ENCODE data around the gene SEZ6. TPM values are rescaled to one million over a fixed set of nuclear protein-coding genes. Genes with fewer than 3 reads are reported as not detected.

Gene SEZ6
- total RNA-seq, 4 donors from 2014 or later, result 0.42 to 0.83 (median 0.52) TPM; not detected in 1

DNA sequence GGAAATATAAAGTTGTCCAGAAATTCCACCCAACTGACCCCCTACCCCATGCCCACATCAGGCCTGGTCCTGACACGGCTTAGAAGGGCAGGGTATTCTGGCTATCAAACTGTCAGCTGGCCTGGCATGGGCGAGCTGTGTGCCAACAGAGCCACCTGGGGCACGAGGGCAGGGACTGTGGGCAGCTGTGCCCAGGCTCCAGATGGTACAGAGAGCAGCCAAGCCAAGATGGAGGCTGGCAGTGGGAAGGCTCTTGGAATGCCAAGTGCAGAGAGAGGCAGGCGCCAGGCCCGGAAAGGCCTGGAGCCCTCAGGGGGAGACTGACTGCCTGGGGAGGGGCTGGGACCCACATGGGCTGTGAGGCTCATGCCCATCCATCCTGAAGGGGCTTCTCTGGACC is 30.2 kb downstream of the SEZ6 start:
- Histone ChIP-seq H3K27me3 (peaks cover 0 to 3% (median 0%) of the 10 kb centered on the region in 4 donors), H3K4me1 (peaks cover 3 to 22% (median 19%) of the 10 kb centered on the region in 4 donors), H3K36me3 (no peaks in the 10 kb centered on the region), H3K27ac (replicated peaks in 1 of 4) (no peak overlapping the region), H3K9me3 (no peaks in the 10 kb centered on the region), H3K4me3 (no peak overlapping the region)
- WGBS, result 90% methylated on average over 5 of the region's 5 CpGs
- no peak for TF ChIP-seq POLR2AphosphoS5 (IDR thresholded peaks at IDR 0.05)
- no peak for TF ChIP-seq POLR2A (IDR thresholded peaks at IDR 0.05; ENCODE audit: low read depth)
- TF ChIP-seq, protein P1, sequence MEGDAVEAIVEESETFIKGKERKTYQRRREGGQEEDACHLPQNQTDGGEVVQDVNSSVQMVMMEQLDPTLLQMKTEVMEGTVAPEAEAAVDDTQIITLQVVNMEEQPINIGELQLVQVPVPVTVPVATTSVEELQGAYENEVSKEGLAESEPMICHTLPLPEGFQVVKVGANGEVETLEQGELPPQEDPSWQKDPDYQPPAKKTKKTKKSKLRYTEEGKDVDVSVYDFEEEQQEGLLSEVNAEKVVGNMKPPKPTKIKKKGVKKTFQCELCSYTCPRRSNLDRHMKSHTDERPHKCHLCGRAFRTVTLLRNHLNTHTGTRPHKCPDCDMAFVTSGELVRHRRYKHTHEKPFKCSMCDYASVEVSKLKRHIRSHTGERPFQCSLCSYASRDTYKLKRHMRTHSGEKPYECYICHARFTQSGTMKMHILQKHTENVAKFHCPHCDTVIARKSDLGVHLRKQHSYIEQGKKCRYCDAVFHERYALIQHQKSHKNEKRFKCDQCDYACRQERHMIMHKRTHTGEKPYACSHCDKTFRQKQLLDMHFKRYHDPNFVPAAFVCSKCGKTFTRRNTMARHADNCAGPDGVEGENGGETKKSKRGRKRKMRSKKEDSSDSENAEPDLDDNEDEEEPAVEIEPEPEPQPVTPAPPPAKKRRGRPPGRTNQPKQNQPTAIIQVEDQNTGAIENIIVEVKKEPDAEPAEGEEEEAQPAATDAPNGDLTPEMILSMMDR (IDR thresholded peaks at IDR 0.05), result no peak
- no peak for TF ChIP-seq EP300 (IDR thresholded peaks at IDR 0.05)
- no peak for DNase-seq (ENCODE audit: extremely low spot score)
- intact Hi-C loops (cut with DNase I), result no loop called here

DNA sequence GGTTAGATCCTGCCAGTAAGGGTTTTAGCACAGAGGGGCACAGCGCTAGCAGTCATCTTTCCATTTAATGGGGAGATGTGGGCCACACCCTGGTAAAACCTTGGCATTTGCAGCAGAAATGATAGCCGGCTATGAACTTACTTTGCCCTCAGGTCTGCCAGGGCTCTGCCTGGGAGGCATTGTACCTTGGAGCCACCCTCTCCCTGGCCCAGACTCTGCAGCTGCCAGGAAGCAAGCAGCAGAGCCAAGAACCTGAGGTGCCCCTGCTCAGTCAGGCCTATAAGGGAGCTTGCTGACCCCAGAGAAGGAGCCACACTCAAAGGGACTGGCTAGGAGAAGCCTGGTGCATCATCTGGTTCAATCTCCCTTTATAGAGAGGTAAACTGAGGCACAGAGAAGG is 30.8 kb downstream of the SEZ6 start:
- DNase-seq (ENCODE audit: extremely low spot score), result no peak
- no peak overlapping the region for H3K4me3 ChIP-seq
- no peak for TF ChIP-seq POLR2AphosphoS5 (IDR thresholded peaks at IDR 0.05)
- H3K27ac ChIP-seq (replicated peaks in 1 of 4), result no peak overlapping the region
- 94% methylated on average over 2 of the region's 2 CpGs for WGBS
- intact Hi-C loops (cut with DNase I), result no loop called here
- no peaks in the 10 kb centered on the region for H3K9me3 ChIP-seq
- H3K36me3 ChIP-seq, result no peaks in the 10 kb centered on the region
- peaks cover 7 to 26% (median 20%) of the 10 kb centered on the region in 4 donors for H3K4me1 ChIP-seq
- peaks cover 0 to 3% (median 0%) of the 10 kb centered on the region in 4 donors for H3K27me3 ChIP-seq

DNA sequence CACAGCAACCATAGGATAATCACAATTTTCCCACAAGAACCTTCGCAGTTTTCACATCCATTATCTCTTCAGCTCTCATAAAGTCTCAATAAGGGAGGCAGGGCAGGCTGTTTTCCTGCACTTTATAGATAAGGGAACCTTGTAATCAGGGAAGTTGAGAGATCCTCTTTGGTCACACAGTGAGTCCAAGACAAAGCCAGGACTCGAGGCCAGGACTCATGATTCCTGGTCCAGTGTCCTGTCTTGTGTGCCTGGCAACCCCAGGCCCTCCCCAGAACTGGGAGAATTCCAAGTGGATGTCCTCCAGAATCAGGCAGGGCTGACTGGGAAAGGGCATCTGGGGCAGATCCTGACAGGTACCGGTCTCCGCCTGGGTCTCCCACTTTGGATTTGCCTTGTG is 31.4 kb downstream of the SEZ6 start:
- Histone ChIP-seq H3K27ac (replicated peaks in 1 of 4) (no peak overlapping the region), H3K27me3 (peaks cover 0 to 3% (median 0%) of the 10 kb centered on the region in 4 donors), H3K9me3 (no peaks in the 10 kb centered on the region), H3K4me1 (peaks cover 7 to 32% (median 20%) of the 10 kb centered on the region in 4 donors), H3K4me3 (no peak overlapping the region), H3K36me3 (no peaks in the 10 kb centered on the region)
- 83% methylated on average over 3 of the region's 4 CpGs for WGBS
- TF ChIP-seq POLR2A (IDR thresholded peaks at IDR 0.05; ENCODE audit: low read depth) (no peak), EP300 (IDR thresholded peaks at IDR 0.05) (no peak), POLR2AphosphoS5 (IDR thresholded peaks at IDR 0.05) (no peak)
- TF ChIP-seq, protein P1 (IDR thresholded peaks at IDR 0.05), result no peak
- no peak for DNase-seq (ENCODE audit: extremely low spot score)
- intact Hi-C loops (cut with DNase I), result no loop called here

DNA sequence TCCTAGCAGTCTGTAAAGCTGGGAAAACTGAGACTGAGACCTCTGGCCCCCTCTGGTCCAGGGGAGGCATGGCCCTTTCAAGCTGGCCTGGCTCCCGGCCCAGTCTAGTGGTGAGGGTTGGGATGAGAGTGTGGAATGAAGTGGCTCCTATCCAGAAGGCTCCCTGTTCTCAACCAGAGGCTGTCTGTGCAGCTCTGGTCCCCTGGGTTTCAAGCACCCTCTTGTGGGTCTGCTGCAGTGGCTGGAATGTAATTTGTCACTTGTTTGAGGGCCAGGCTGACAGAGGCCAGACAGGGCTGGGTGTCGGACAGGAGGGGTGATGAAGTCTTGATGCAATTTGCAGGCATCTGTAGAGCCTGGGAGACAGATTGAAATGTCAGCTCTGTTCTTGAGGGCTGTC is 32.4 kb downstream of the SEZ6 start:
- H3K27me3 ChIP-seq, result peaks cover 0 to 3% (median 0%) of the 10 kb centered on the region in 4 donors
- H3K36me3 ChIP-seq, result no peaks in the 10 kb centered on the region
- H3K27ac ChIP-seq (replicated peaks in 1 of 4), result no peak overlapping the region
- intact Hi-C loops (cut with DNase I), result no loop called here
- DNase-seq (ENCODE audit: extremely low spot score), result no peak
- no peak for TF ChIP-seq POLR2AphosphoS5 (IDR thresholded peaks at IDR 0.05)
- TF ChIP-seq POLR2A (IDR thresholded peaks at IDR 0.05; ENCODE audit: low read depth), result no peak
- no peak for TF ChIP-seq EP300 (IDR thresholded peaks at IDR 0.05)
- TF ChIP-seq, protein P1 (IDR thresholded peaks at IDR 0.05), result no peak
- no peaks in the 10 kb centered on the region for H3K9me3 ChIP-seq
- H3K4me1 ChIP-seq, result peaks cover 9 to 34% (median 21%) of the 10 kb centered on the region in 4 donors
- no peak overlapping the region for H3K4me3 ChIP-seq
- no CpG with 5 or more reads among the region's 2 CpGs for WGBS

DNA sequence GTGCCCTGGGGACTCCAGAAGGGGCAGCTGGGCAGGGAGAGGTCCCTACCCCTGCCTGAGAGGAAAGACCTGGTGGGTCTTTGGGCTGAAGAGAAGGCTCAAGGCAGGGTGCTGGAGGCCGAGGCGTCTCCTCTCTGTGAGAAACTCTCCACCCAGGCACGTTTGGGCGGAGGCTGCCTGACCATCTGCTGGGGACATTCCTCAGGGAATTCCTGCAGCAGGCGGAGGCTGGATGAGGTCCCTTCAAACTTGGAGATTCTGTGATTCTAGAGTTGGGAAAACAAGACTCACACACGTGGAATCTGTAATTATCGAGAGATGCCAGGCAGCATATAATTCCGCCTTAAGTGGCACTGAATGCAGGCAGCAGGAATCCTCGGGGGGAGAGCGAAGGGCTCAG is 33.4 kb downstream of the SEZ6 start:
- TF ChIP-seq, protein P1 (IDR thresholded peaks at IDR 0.05), result no peak
- TF ChIP-seq POLR2AphosphoS5 (IDR thresholded peaks at IDR 0.05) (no peak), EP300 (IDR thresholded peaks at IDR 0.05) (no peak), POLR2A (IDR thresholded peaks at IDR 0.05; ENCODE audit: low read depth) (no peak)
- Histone ChIP-seq H3K4me1 (peaks cover 18 to 38% (median 21%) of the 10 kb centered on the region in 4 donors), H3K36me3 (no peaks in the 10 kb centered on the region), H3K27ac (replicated peaks in 1 of 4) (no peak overlapping the region), H3K27me3 (peaks cover 0 to 1% (median 0%) of the 10 kb centered on the region in 4 donors), H3K4me3 (no peak overlapping the region), H3K9me3 (no peaks in the 10 kb centered on the region)
- intact Hi-C loops (cut with DNase I), result no loop called here
- WGBS, result 64% methylated on average over 10 of the region's 10 CpGs
- DNase-seq (ENCODE audit: extremely low spot score), result no peak

Measured in esophagus muscularis mucosa (tissue), 4 donors.